ENCODE measurements around the gene TNNC2. TPM values are rescaled to one million over a fixed set of nuclear protein-coding genes. Genes with fewer than 3 reads are reported as not detected.

Gene TNNC2
- polyA plus RNA-seq, 1 donor from 2014 or later, result 3.8 TPM

GRCh38 chr20:45813489-45813888, 13.6 kb downstream of the TNNC2 start (continued):
- TF ChIP-seq RAD21 (conservative IDR thresholded peaks at IDR 0.05) (no peak), MXI1 (conservative IDR thresholded peaks at IDR 0.05; ENCODE audit: poor library complexity, severe bottlenecking) (no peak)

- Histone ChIP-seq H4K20me1 (ENCODE audit: insufficient read depth) (no peaks in the 10 kb centered on the region), H3K9me3 (ENCODE audit: low read length) (no peaks in the 10 kb centered on the region), H2AFZ (ENCODE audit: low read depth, low read length) (no peak overlapping the region), H3K4me2 (ENCODE audit: low read length) (peak overlapping the region; percentile 77), H3K36me3 (ENCODE audit: insufficient read depth, low read length) (peaks cover 8% of the 10 kb centered on the region), H3K79me2 (replicated peaks; ENCODE audit: insufficient read depth, low read length) (peaks cover 9% of the 10 kb centered on the region), H3K9ac (ENCODE audit: low read length) (no peak overlapping the region), H3K27me3 (ENCODE audit: insufficient read depth, low read depth, low read length) (no peaks in the 10 kb centered on the region), H3F3A (ENCODE audit: insufficient read depth, low read length, poor library complexity, severe bottlenecking) (no peaks in the 10 kb centered on the region), H3K4me3 (ENCODE audit: low read length) (peak overlapping the region; percentile 72), H3K9me2 (ENCODE audit: insufficient read depth, low read length) (no peaks in the 10 kb centered on the region), H3K27ac (ENCODE audit: low read length) (no peak overlapping the region)
- TF ChIP-seq EP300 (conservative IDR thresholded peaks at IDR 0.05; ENCODE audit: poor library complexity, severe bottlenecking) (no peak), EZH2 (IDR thresholded peaks at IDR 0.05; ENCODE audit: borderline replicate concordance, insufficient read depth, low read length, poor library complexity, severe bottlenecking) (no peak), MXI1 (conservative IDR thresholded peaks at IDR 0.05; ENCODE audit: poor library complexity, severe bottlenecking) (no peak), SMC3 (conservative IDR thresholded peaks at IDR 0.05; ENCODE audit: poor library complexity) (no peak), REST (IDR thresholded peaks at IDR 0.05; ENCODE audit: borderline replicate concordance) (no peak), POLR2AphosphoS5 (IDR thresholded peaks at IDR 0.05) (no peak), TAF1 (IDR thresholded peaks at IDR 0.05; ENCODE audit: low read depth) (no peak), RAD21 (conservative IDR thresholded peaks at IDR 0.05) (no peak), CTCF (IDR thresholded peaks at IDR 0.05; ENCODE audit: poor library complexity, severe bottlenecking) (no peak)
Observed at GRCh38 chr20:45813006-45813340, 14.1 kb downstream of the TNNC2 start.

GRCh38 chr20:45812157-45813005, 14.7 kb downstream of the TNNC2 start, which contains the start of gene UBE2C:
Gene UBE2C (plus strand): TSS chr20:45812644. CDS start chr20:45812696, 52 bp downstream.
- Histone ChIP-seq H3K27me3 (ENCODE audit: insufficient read depth, low read depth, low read length) (no peaks in the 10 kb centered on the region), H3K79me2 (replicated peaks; ENCODE audit: insufficient read depth, low read length) (peaks cover 9% of the 10 kb centered on the region), H3K27ac (ENCODE audit: low read length) (peak within 1 kb of the TSS; percentile 53), H4K20me1 (ENCODE audit: insufficient read depth) (no peaks in the 10 kb centered on the region), H2AFZ (ENCODE audit: low read depth, low read length) (peak within 1 kb of the TSS; percentile 17), H3K9ac (ENCODE audit: low read length) (peak within 1 kb of the TSS; percentile 47), H3F3A (ENCODE audit: insufficient read depth, low read length, poor library complexity, severe bottlenecking) (no peaks in the 10 kb centered on the region), H3K9me2 (ENCODE audit: insufficient read depth, low read length) (no peaks in the 10 kb centered on the region), H3K4me3 (ENCODE audit: low read length) (peak within 1 kb of the TSS; percentile 72), H3K36me3 (ENCODE audit: insufficient read depth, low read length) (peaks cover 8% of the 10 kb centered on the region), H3K4me2 (ENCODE audit: low read length) (peak within 1 kb of the TSS; percentile 77), H3K9me3 (ENCODE audit: low read length) (no peaks in the 10 kb centered on the region)
- TF ChIP-seq EZH2 (IDR thresholded peaks at IDR 0.05; ENCODE audit: borderline replicate concordance, insufficient read depth, low read length, poor library complexity, severe bottlenecking) (no peak), SMC3 (conservative IDR thresholded peaks at IDR 0.05; ENCODE audit: poor library complexity) (peak; percentile 40), REST (IDR thresholded peaks at IDR 0.05; ENCODE audit: borderline replicate concordance) (no peak), POLR2AphosphoS5 (IDR thresholded peaks at IDR 0.05) (peak; percentile 26), RAD21 (conservative IDR thresholded peaks at IDR 0.05) (no peak), CTCF (IDR thresholded peaks at IDR 0.05; ENCODE audit: poor library complexity, severe bottlenecking) (peak; percentile 47), EP300 (conservative IDR thresholded peaks at IDR 0.05; ENCODE audit: poor library complexity, severe bottlenecking) (no peak), TAF1 (IDR thresholded peaks at IDR 0.05; ENCODE audit: low read depth) (no peak), MXI1 (conservative IDR thresholded peaks at IDR 0.05; ENCODE audit: poor library complexity, severe bottlenecking) (peak; percentile 100)

Data from neural cell (in vitro differentiated cells).